ENCODE results near the gene GPR161. TPM values are rescaled to one million over a fixed set of nuclear protein-coding genes. Genes with fewer than 3 reads are reported as not detected.
A peak's percentile ranks its signal among the peaks of the same experiment; 100 is the strongest.

The GPR161 gene
- total RNA-seq, 1 donor from 2014 or later = 0.41 TPM

DNA sequence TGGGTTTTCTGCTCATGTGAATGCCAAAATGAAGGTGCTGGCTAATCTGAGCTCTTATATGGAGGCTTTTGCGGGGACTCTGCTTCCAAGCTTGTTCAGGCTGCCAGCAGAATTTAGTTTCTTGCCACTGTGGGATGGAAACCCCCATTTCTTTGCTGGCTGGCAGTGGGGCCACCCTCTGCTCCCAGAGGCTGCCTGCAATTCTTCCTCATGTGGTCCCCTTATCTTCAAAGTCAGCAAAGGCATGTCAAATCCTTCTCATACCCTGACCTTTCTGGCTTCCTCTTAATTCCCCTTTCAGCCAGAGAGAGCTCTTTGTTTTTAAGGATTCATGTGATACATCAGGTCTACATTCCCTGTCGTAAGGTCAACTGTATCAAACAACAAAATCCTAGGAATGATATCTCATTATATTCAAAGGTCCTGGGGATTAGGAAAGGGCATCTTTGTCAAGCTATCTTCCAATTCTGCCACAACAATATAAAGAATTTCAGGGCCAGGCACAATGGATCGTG is 5.2 kb upstream of the GPR161 start:
- Mint-ChIP-seq H3K27ac (no peak overlapping the region), H3K4me3 (no peak overlapping the region), H3K27me3 (ENCODE audit: insufficient read depth) (peaks cover 30% of the 10 kb centered on the region), H3K9me3 (no peaks in the 10 kb centered on the region), H3K4me1 (ENCODE audit: low read depth) (peaks cover 24% of the 10 kb centered on the region), H3K36me3 (ENCODE audit: low read depth) (peaks cover 4% of the 10 kb centered on the region)
- DNase-seq (ENCODE audit: low spot score) = no peak
- intact Hi-C loops (cut with micrococcal nuclease) = no loop called here

DNA sequence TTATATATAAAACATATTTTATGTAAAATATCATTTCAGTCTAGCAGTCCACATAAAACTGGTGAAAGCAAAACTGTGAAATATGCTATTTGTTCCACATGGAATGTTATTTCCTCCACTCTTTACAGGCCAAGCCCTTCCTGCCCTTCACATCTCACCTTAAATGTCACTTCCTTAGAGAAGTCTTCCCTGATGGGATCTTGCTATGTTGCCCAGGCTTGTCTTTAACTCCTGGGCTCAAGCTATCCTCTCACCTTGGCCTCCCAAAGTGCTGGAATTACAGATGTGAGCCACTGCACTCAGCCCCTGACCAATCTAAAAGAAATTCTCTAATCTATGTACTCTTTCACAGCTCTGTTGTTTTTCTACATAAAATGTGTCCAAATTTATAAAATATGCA is 2.3 kb upstream of the GPR161 start:
- Mint-ChIP-seq H3K27me3 (ENCODE audit: insufficient read depth) (peaks cover 47% of the 10 kb centered on the region), H3K9me3 (no peaks in the 10 kb centered on the region)

DNA sequence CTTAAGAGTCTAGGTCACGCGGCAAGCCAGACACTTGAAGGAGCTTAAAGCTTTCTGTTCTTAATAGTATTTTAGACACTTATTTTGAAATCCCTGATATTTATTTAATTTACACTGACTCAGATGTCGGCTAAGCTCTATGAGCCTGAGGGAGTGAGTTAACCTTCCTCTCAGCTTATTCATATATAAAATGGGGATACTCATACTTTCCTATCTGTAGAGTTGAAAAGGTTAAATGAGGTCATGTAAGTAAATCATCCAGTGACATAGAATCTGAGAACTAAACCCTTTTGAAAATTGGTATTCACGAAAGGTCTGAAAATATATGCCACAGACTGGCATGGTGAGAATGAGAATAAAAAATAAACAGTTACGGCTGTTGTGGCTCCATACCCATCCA is 1.4 kb upstream of the GPR161 start:
- no peaks in the 10 kb centered on the region for H3K9me3 Mint-ChIP-seq
- intact Hi-C loops (cut with micrococcal nuclease) = loop anchor here (1.0 to 5.0 kb wide), 3 partner anchors 41 to 201 kb away; partner anchors contain the start of genes DCAF6, MPC2 and SFT2D2
- H3K4me3 Mint-ChIP-seq = peak overlapping the region; percentile 85
- no peak overlapping the region for H3K27ac Mint-ChIP-seq
- peaks cover 26% of the 10 kb centered on the region for H3K4me1 Mint-ChIP-seq (ENCODE audit: low read depth)
- H3K27me3 Mint-ChIP-seq (ENCODE audit: insufficient read depth) = peaks cover 50% of the 10 kb centered on the region
- no peak for DNase-seq (ENCODE audit: low spot score)
- peaks cover 4% of the 10 kb centered on the region for H3K36me3 Mint-ChIP-seq (ENCODE audit: low read depth)

More for the DNA sequence above, 2.3 kb upstream of the GPR161 start:
- Mint-ChIP-seq H3K4me1 (ENCODE audit: low read depth) (peaks cover 26% of the 10 kb centered on the region), H3K27ac (no peak overlapping the region), H3K36me3 (ENCODE audit: low read depth) (peaks cover 4% of the 10 kb centered on the region), H3K4me3 (no peak overlapping the region)
- intact Hi-C loops (cut with micrococcal nuclease) = loop anchor here (5.0 kb wide), 2 partner anchors 88 to 202 kb away; partner anchors contain the start of genes DCAF6, MPC2 and SFT2D2
- DNase-seq (ENCODE audit: low spot score) = no peak

DNA sequence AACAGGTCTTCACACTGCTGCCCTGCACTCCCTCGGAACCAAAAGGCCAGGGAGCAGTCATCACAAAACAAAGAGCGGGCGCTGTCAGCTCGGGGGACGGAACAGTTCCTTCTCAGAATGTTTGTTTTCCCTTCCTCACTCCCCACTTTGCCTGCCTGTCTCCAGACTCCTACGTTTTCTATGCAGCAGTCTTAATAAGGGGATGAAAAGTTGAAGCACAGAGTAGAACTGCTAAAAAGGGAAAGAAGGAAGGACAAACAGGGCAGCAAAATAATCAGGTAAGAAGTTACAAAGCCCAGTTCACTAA is 738 bp upstream of the GPR161 start:
- Mint-ChIP-seq H3K27ac (peak overlapping the region; percentile 71), H3K4me3 (peak overlapping the region; percentile 85), H3K27me3 (ENCODE audit: insufficient read depth) (peaks cover 55% of the 10 kb centered on the region), H3K36me3 (ENCODE audit: low read depth) (peaks cover 4% of the 10 kb centered on the region), H3K4me1 (ENCODE audit: low read depth) (peaks cover 26% of the 10 kb centered on the region), H3K9me3 (no peaks in the 10 kb centered on the region)
- no peak for DNase-seq (ENCODE audit: low spot score)
- intact Hi-C loops (cut with micrococcal nuclease) = loop anchor here (5.0 kb wide), 2 partner anchors 90 to 200 kb away; partner anchors contain the start of genes DCAF6, MPC2 and SFT2D2

DNA sequence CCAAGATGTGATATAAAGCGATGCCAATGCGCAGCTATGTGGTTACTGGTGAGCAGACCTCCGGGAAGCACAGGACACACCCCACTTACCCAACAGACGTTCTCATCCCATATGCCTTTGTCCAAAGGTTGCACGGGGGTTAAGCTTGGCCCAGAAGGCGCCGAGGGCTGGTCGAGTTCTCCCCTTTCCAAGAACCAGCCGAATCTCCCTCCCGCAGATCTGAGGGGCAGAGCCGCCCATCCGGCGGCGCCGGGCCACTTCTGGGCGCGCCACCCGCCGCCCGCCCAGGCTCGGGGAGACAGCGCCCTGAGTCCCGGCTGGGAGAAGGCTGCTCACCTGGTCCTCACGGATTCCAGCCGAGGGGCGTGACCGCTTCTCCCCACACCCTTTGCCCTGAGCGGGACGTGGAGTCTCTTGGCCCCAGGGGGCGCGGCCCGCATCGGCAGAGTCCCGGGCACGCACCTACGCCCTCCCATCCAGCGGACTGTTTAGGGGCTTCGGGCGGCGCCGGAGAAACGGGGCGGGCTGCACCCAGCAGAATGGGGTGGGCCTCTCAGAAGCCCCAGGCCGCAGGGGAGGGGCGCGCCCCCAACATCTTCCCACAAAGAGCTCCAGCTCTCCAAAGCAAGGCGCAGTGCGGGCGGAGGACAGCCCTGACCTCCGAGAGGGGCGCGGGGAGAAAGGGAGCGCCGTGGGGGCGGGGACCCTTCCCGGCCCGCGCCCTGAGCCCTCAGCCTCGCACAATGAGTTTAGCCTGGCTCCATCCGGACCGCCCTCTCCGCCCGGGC is 615 bp downstream of the GPR161 start:
- DNase-seq (ENCODE audit: low spot score) = no peak
- H3K36me3 Mint-ChIP-seq (ENCODE audit: low read depth) = peaks cover 4% of the 10 kb centered on the region
- intact Hi-C loops (cut with micrococcal nuclease) = loop anchor here (5.0 kb wide), 2 partner anchors 91 to 199 kb away; partner anchors contain the start of genes DCAF6, MPC2 and SFT2D2
- no peak overlapping the region for H3K27ac Mint-ChIP-seq
- H3K4me1 Mint-ChIP-seq (ENCODE audit: low read depth) = peaks cover 26% of the 10 kb centered on the region
- peaks cover 54% of the 10 kb centered on the region for H3K27me3 Mint-ChIP-seq (ENCODE audit: insufficient read depth)
- H3K9me3 Mint-ChIP-seq = no peaks in the 10 kb centered on the region
- H3K4me3 Mint-ChIP-seq = peak overlapping the region; percentile 79

DNA sequence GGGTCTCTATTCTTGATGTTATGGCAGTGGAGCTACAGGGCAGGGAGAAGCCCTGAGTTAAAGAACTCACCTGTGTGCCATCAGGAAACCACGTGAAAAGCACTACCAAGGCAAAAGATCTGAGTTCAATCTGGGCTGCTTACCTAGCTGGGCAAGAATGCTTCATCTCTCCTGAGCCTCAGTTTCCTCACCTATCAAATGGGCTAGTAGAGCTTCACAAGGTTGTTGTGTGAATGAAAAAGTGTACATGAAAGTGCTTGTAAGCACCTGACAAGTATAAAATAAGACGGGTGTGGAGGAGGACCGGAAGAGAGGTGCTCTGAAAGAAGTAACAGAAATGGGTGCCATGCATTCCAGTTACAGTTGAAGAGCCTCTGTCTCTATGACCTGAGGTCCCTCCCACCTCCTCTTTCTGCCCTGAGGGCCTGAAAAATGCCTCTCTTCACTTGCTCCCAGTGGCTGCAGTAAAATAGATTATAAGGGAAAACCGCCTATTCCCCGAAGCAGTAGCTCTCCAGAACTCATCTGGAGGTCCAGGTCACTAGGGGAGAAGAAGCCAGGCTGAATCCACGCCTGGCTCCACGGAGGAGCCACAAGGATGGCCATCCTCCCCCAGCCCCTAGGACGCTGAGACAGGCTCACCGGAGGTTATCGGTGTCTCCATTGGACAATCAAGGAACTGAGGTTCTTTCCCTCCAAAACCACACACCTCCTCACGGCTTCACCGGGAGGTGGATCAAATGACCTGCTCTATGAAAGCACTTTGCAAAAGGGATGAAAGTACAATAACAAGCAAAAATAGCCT is 1.4 kb downstream of the GPR161 start:
- H3K9me3 Mint-ChIP-seq = no peaks in the 10 kb centered on the region
- intact Hi-C loops (cut with micrococcal nuclease) = loop anchor here (5.0 kb wide), 2 partner anchors 92 to 198 kb away; partner anchors contain the start of genes DCAF6, MPC2 and SFT2D2
- H3K4me1 Mint-ChIP-seq (ENCODE audit: low read depth) = peaks cover 26% of the 10 kb centered on the region
- H3K4me3 Mint-ChIP-seq = peak overlapping the region; percentile 79
- no peak for DNase-seq (ENCODE audit: low spot score)
- peaks cover 55% of the 10 kb centered on the region for H3K27me3 Mint-ChIP-seq (ENCODE audit: insufficient read depth)
- peaks cover 4% of the 10 kb centered on the region for H3K36me3 Mint-ChIP-seq (ENCODE audit: low read depth)
- H3K27ac Mint-ChIP-seq = no peak overlapping the region

DNA sequence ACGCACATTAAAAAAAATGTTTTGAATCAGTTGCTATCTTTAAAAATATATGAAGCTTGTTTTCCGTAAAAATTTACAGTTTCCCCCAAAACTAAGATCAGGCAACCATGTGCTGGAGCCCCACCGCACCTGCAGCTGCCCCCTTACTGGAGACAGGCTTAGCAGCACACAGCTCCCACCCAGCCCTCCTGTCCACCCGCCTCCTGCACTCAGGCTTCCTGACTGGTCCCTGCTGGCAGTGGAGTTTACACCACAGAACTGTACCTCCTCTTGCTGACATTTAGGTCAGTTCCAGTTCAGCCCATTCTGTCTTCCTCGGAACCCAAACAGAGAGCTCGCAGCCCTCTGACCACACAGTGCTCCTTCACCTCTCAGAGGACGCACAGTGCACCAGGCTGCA is 2.1 kb downstream of the GPR161 start:
- intact Hi-C loops (cut with micrococcal nuclease) = loop anchor here (5.0 kb wide), 2 partner anchors 93 to 197 kb away; partner anchors contain the start of genes DCAF6, MPC2 and SFT2D2
- Mint-ChIP-seq H3K27me3 (ENCODE audit: insufficient read depth) (peaks cover 61% of the 10 kb centered on the region), H3K4me3 (peak overlapping the region; percentile 35), H3K27ac (no peak overlapping the region), H3K4me1 (ENCODE audit: low read depth) (peaks cover 26% of the 10 kb centered on the region), H3K36me3 (ENCODE audit: low read depth) (peaks cover 4% of the 10 kb centered on the region), H3K9me3 (no peaks in the 10 kb centered on the region)
- no peak for DNase-seq (ENCODE audit: low spot score)

DNA sequence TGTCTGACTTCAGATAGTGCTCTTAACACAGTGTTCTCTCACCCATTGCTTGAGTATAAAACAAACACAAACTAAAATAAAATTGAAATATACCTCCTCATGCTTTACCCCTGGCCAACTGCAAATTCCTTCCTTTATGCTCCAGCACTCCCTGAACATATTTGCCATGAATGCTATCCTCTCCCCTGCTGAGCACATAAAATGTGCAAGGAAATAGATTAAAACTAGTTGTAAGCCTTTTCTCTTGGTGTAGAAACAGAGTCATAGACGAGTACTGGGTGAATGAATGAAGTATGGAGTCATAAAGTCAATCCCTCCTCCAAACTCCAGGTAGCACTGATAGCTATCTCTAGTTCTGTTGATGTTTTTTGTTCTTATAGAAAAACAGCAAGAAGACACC is 2.6 kb downstream of the GPR161 start:
- H3K27me3 Mint-ChIP-seq (ENCODE audit: insufficient read depth) = peaks cover 58% of the 10 kb centered on the region
- intact Hi-C loops (cut with micrococcal nuclease) = no loop called here
- H3K4me3 Mint-ChIP-seq = no peak overlapping the region
- H3K9me3 Mint-ChIP-seq = no peaks in the 10 kb centered on the region
- H3K36me3 Mint-ChIP-seq (ENCODE audit: low read depth) = peaks cover 4% of the 10 kb centered on the region
- peaks cover 26% of the 10 kb centered on the region for H3K4me1 Mint-ChIP-seq (ENCODE audit: low read depth)
- H3K27ac Mint-ChIP-seq = no peak overlapping the region
- DNase-seq (ENCODE audit: low spot score) = no peak

DNA sequence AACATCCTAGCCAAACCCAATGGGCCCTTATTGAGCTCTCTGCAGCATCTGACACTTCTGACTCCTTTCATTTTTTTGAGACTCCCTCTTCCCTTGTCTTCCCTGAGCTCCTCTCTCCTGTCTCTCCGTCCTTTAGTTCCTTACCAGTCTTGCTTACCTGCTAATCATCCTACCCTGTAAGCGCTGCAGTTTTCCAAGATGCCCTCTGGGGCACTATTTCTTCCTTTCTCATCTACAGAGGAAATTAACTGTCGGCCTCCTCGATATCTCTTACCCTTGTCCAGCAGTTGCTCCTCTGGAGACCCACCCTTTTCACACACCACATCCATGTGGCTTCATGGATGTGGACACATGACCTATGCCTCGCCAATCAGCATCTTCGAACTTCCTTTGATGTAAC is 6.8 kb downstream of the GPR161 start:
- Mint-ChIP-seq H3K4me1 (ENCODE audit: low read depth) (peaks cover 1% of the 10 kb centered on the region), H3K27ac (no peak overlapping the region), H3K36me3 (ENCODE audit: low read depth) (no peaks in the 10 kb centered on the region), H3K27me3 (ENCODE audit: insufficient read depth) (peaks cover 43% of the 10 kb centered on the region), H3K4me3 (no peak overlapping the region), H3K9me3 (peaks cover 3% of the 10 kb centered on the region)
- no peak for DNase-seq (ENCODE audit: low spot score)
- intact Hi-C loops (cut with micrococcal nuclease) = no loop called here

DNA sequence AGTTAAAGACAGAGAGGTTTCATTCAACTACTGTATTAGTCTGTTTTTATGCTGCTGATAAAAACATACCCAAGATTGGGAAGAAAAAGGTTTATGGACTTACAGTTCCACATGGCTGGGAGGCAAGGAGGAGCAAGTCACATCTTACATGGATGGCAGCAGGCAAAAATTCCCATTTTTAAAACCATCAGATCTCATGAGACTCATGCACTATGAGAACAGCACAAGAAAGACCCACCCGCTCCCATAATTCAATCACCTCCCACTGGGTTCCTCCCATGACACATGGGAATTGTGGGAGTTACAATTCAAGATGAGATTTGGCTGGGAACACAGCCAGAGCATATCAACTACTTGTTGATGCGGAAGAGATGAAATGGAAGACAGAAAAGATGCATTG is 9.2 kb downstream of the GPR161 start:
- Mint-ChIP-seq H3K27me3 (ENCODE audit: insufficient read depth) (peaks cover 35% of the 10 kb centered on the region), H3K36me3 (ENCODE audit: low read depth) (no peaks in the 10 kb centered on the region), H3K4me3 (no peak overlapping the region), H3K27ac (no peak overlapping the region), H3K4me1 (ENCODE audit: low read depth) (no peaks in the 10 kb centered on the region), H3K9me3 (peaks cover 3% of the 10 kb centered on the region)
- intact Hi-C loops (cut with micrococcal nuclease) = no loop called here
- no peak for DNase-seq (ENCODE audit: low spot score)

DNA sequence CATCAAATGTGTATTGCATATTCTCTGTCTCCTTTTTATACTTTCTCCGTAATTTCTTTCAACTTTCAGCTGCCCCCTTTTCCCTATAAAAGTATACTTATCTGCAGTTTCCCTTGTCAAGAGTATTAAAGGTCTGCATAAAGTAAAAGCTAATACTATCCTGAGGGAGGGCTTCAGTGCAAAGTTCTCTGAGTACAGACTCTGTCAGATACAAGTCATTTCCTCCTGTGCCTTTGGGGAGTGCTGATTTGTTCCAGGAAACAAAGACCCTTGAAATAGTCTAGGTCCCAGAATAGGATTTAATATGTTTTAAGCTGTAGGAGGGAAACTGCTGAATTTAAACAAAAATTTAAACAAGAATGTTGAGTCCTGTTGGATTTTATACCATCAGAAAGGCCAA is 11.7 kb downstream of the GPR161 start:
- Mint-ChIP-seq H3K36me3 (ENCODE audit: low read depth) (no peaks in the 10 kb centered on the region), H3K4me3 (no peak overlapping the region), H3K27me3 (ENCODE audit: insufficient read depth) (peaks cover 32% of the 10 kb centered on the region), H3K4me1 (ENCODE audit: low read depth) (no peaks in the 10 kb centered on the region), H3K27ac (no peak overlapping the region), H3K9me3 (peaks cover 3% of the 10 kb centered on the region)
- no peak for DNase-seq (ENCODE audit: low spot score)
- intact Hi-C loops (cut with micrococcal nuclease) = no loop called here

DNA sequence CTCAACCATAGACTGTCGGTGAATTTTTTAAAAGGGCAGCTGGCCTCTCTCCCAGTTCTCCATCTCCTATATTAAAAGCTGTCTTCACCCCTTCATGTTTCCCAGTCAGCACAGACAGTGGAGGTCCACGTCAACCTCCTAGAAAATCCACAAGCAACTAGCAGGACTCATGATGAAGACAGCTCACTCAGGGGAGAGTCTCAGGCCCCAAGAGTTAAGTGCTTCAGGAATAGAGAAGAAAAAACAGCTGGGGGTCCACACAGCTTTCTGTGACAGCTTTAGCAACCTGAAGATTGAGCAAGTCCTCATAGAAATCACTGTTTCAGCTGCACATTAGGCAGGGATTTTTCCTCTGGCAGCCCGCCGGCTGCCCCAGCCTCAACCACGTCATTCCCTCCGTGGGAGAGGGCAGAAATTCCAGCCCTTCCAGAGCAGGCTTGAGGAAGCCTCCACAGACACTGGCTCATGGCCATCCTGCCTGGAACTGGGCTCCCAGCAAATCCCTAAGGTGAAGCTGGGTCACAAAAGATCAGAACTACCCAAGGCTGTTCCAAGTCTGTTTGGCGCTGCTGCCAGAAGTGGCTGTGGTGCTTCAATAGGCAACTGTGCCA is 15.2 kb downstream of the GPR161 start:
- intact Hi-C loops (cut with micrococcal nuclease) = no loop called here

More for the DNA sequence above, 15.2 kb downstream of the GPR161 start:
- no peaks in the 10 kb centered on the region for H3K36me3 Mint-ChIP-seq (ENCODE audit: low read depth)
- no peaks in the 10 kb centered on the region for H3K4me1 Mint-ChIP-seq (ENCODE audit: low read depth)
- H3K27me3 Mint-ChIP-seq (ENCODE audit: insufficient read depth) = peaks cover 38% of the 10 kb centered on the region
- H3K4me3 Mint-ChIP-seq = no peak overlapping the region
- no peak for DNase-seq (ENCODE audit: low spot score)
- peaks cover 3% of the 10 kb centered on the region for H3K9me3 Mint-ChIP-seq
- H3K27ac Mint-ChIP-seq = no peak overlapping the region
